ENCODE results near the gene POC1B. TPM values are rescaled to one million over a fixed set of nuclear protein-coding genes. Genes with fewer than 3 reads are reported as not detected.

POC1B gene
- total RNA-seq, 1 donor from 2014 or later, result 12.8 TPM

- no peak for DNase-seq (ENCODE audit: low spot score)
Measured at GRCh38 chr12:89497467-89497866, 28.4 kb downstream of the POC1B start.

DNA sequence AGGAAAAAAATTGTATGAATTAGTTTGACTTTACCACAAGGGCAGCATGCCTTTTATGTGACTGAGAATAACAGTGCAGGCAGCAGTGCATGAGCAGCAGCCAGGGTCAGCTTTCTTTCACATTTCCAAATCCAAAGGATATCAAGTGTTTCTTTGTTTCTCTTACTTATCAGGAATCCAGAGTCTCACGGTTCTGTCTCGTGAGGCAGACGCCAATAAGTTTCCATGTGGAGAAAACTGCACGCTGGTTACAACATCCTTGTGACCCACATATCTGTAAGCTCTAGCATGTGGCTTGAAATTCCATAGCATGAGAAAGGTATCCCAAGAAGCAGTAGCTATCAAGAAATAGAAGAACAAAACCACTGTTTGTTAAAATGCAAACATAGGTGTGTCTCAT, 28.8 kb downstream of the POC1B start:
- DNase-seq (ENCODE audit: low spot score), result no peak

GRCh38 chr12:89494411-89495231, 31.2 kb downstream of the POC1B start:
- no peak for DNase-seq (ENCODE audit: low spot score)

- no peak for DNase-seq (ENCODE audit: low spot score)
Measured at GRCh38 chr12:89493670-89494302, 32.1 kb downstream of the POC1B start.

GRCh38 chr12:89492883-89493282, 33.0 kb downstream of the POC1B start:
- DNase-seq (ENCODE audit: low spot score), result no peak

- no peak for DNase-seq (ENCODE audit: low spot score)
Measured at GRCh38 chr12:89490922-89491321, 34.9 kb downstream of the POC1B start.

DNA sequence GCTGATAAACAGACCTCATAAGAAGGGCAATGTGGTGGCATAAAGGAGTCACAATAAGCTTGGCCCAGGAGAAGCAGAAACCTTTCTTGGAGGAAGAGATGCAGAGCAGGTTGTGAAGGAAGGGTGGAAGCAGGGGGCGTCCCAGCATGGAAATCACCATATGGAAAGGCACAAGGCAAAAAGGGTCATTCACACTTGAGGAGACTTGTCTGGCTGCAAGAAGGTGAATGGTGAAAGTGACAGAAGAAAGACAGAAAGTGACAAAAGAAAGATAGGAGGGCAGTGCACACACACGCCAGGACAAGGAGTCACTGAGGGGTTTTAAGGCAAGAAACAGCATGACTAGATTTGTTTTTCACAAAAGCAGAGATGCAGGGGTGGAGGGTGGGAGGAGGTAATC, 39.6 kb downstream of the POC1B start:
- no peak for DNase-seq (ENCODE audit: low spot score)

DNA sequence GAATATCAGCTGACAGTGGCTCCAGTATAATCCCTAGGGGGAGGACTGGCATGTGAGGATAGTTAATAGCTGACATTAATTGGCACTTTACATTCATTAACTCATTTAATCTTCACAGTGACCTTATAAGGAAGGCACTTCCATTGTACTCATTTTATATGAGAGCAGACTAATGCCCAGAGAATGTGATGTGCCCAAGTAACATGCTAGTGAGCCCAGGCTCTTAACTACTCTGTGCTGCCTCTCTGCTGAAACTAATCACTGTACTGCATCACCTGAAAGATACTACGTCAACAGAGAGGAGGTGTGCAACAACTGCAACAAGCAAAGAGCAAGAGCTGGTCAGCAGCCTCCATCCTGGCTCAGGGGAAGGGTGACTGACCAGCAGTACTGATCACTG, 41.4 kb downstream of the POC1B start:
- no peak for DNase-seq (ENCODE audit: low spot score)

- no peak for DNase-seq (ENCODE audit: low spot score)
Measured at GRCh38 chr12:89481213-89481914, 44.5 kb downstream of the POC1B start.

GRCh38 chr12:89479982-89480381, 45.9 kb downstream of the POC1B start:
- no peak for DNase-seq (ENCODE audit: low spot score)

GRCh38 chr12:89477633-89478279, 48.1 kb downstream of the POC1B start:
- no peak for DNase-seq (ENCODE audit: low spot score)

GRCh38 chr12:89476904-89477595, 48.8 kb downstream of the POC1B start:
- no peak for DNase-seq (ENCODE audit: low spot score)

GRCh38 chr12:89476232-89476631, 49.6 kb downstream of the POC1B start:
- no peak for DNase-seq (ENCODE audit: low spot score)

DNA sequence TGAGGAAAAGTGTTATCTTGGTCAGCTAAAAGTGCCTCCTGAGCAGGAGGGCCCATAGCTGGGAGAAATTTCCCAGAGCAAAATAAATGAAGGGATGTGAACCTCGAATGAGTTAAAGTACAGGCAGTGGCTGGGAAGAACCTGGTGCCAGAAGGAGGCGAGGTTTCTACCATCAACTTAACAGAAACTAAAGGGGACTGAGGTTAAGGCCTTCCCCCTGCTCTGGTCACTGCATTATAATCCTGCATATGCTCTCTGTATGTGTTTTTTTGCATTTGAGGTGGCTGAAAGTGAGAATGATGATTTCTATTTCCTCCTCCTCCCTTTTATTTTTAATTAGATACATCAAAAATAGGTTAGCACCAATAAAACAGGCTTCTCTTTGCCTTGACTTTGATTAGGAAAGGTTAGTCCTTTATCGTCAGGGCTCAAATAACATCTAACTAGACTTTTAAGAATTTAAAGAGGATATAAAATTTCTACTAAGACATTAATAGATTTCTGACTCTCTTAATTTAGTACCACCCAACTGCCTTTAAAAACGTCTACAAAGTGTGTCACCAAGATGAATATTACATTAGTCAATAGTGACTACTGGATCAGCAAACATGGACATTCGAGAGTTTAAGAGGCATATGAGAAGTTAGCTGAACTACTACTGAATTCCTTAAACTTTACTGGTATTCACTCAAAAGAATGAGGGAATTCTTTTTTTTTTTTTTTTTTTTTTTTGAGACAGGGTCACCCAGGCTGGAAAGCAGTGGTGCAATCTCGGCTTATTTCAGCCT, 50.5 kb downstream of the POC1B start:
- no peak for DNase-seq (ENCODE audit: low spot score)

DNA sequence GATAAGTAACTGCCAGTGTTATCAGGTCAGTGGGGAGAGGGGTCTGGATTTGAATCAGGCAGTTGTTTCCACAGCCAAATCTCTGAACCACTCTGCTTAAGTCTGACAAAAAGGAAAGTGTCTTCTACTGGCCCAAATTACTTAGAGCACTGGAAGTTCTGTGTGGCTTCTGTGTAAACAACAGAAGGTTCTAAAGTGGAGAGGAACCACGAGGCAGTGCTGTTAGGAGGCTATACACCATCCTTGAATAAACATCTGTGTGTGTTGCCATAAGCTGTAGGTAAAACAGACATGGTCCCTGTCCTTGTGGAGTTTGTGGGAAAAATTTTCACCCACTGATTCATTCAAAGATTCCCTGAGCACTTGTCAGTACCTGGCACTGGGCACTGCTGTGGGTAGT, 51.2 kb downstream of the POC1B start:
- DNase-seq (ENCODE audit: low spot score), result no peak

DNA sequence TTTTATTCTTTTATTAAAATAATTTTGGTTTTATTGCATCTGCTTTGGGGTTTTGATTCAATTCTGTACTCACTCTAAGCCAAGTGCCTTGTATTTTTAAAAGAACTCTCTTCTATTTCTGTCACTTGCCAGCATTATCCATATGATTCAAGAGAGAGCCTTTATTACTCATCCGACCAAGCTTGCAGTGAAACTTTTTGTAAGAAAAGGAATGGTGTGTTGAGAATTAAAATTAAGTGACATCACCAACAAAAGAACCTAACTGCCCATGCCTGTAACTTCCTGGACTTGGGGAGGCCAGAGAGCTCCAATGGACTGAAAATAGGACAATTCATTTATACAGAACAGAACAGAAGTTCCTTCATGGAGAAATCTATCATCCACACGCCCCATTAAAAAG, 53.3 kb downstream of the POC1B start:
- DNase-seq (ENCODE audit: low spot score), result no peak

- DNase-seq (ENCODE audit: low spot score), result no peak
Measured at GRCh38 chr12:89470741-89471509, 54.9 kb downstream of the POC1B start.

DNA sequence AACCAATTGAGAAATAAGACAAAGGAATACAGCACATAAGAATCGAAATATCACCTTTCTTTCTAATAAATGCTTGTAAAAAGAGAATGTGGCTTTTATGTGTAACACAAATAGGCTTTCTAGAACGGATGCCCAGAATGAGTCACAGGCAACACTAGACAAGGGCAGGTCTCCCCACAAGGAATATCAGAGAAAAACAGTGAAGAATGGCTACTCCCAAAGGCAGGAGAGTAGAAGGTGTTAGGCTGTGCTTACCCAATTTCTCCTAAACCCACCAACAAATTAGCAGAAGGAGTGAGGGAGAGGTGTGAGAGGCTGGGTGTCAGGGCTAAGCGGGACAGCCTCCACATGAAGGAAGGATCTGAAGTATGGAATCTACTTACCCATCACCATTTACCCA, 56.5 kb downstream of the POC1B start:
- DNase-seq (ENCODE audit: low spot score), result no peak

- no peak for DNase-seq (ENCODE audit: low spot score)
Measured at GRCh38 chr12:89468648-89469326, 57.1 kb downstream of the POC1B start.

All from mesenteric fat pad (tissue), 1 donor.